ENCODE data around the gene DHRS7B. TPM values are rescaled to one million over a fixed set of nuclear protein-coding genes. Genes with fewer than 3 reads are reported as not detected.
"Not testable (repeated sequence)": the region's sequence is repeated elsewhere in the genome, so short reads cannot be mapped to it uniquely, and the experiment has no call there.

Gene DHRS7B
- total RNA-seq, 4 donors from 2014 or later: 42.8 to 64.1 (median 50.6) TPM

GRCh38 chr17:21190078-21190477, 63.3 kb downstream of the DHRS7B start:
- H3K36me3 ChIP-seq: peaks cover 37% of the 10 kb centered on the region
- no peak for TF ChIP-seq POLR2A (IDR thresholded peaks at IDR 0.05)
- no peak for TF ChIP-seq CTCF (IDR thresholded peaks at IDR 0.05)
- no peak for TF ChIP-seq POLR2AphosphoS5 (IDR thresholded peaks at IDR 0.05)
- TF ChIP-seq EP300 (IDR thresholded peaks at IDR 0.05): no peak
- no peak for DNase-seq (ENCODE audit: low spot score in 2 of 2)
- WGBS: 87% methylated on average over 6 of the region's 6 CpGs
- H3K4me1 ChIP-seq: peaks cover 16% of the 10 kb centered on the region
- no peaks in the 10 kb centered on the region for H3K9me3 ChIP-seq
- H3K27ac ChIP-seq: no peak overlapping the region
- H3K4me3 ChIP-seq: no peak overlapping the region
- no peaks in the 10 kb centered on the region for H3K27me3 ChIP-seq

GRCh38 chr17:21191698-21192097, 64.9 kb downstream of the DHRS7B start:
- Histone ChIP-seq H3K9me3 (no peaks in the 10 kb centered on the region), H3K4me3 (no peak overlapping the region), H3K36me3 (peaks cover 22% of the 10 kb centered on the region), H3K4me1 (peaks cover 31% of the 10 kb centered on the region), H3K27me3 (no peaks in the 10 kb centered on the region), H3K27ac (no peak overlapping the region)
- DNase-seq (ENCODE audit: low spot score in 2 of 2): no peak
- WGBS: 75% methylated on average over 2 of the region's 2 CpGs
- no peak for TF ChIP-seq EP300 (IDR thresholded peaks at IDR 0.05)
- TF ChIP-seq CTCF (IDR thresholded peaks at IDR 0.05): no peak
- no peak for TF ChIP-seq POLR2A (IDR thresholded peaks at IDR 0.05)

GRCh38 chr17:21192414-21192813, 65.7 kb downstream of the DHRS7B start:
- H3K27me3 ChIP-seq; DNase-seq (ENCODE audit: low spot score in 2 of 2); H3K4me3 ChIP-seq; H3K27ac ChIP-seq; H3K9me3 ChIP-seq: not testable (repeated sequence)
- peaks cover 27% of the 10 kb centered on the region for H3K36me3 ChIP-seq
- 94% methylated on average over 7 of the region's 7 CpGs for WGBS
- H3K4me1 ChIP-seq: peaks cover 37% of the 10 kb centered on the region

GRCh38 chr17:21193031-21193430, 66.3 kb downstream of the DHRS7B start:
- Histone ChIP-seq H3K27me3 (no peaks in the 10 kb centered on the region), H3K4me1 (peaks cover 44% of the 10 kb centered on the region), H3K4me3 (no peak overlapping the region), H3K9me3 (no peaks in the 10 kb centered on the region), H3K27ac (no peak overlapping the region), H3K36me3 (peaks cover 33% of the 10 kb centered on the region)
- WGBS: 62% methylated on average over 5 of the region's 5 CpGs
- TF ChIP-seq POLR2A (IDR thresholded peaks at IDR 0.05): no peak
- no peak for TF ChIP-seq CTCF (IDR thresholded peaks at IDR 0.05)
- TF ChIP-seq EP300 (IDR thresholded peaks at IDR 0.05): no peak
- TF ChIP-seq POLR2AphosphoS5 (IDR thresholded peaks at IDR 0.05): no peak
- no peak for DNase-seq (ENCODE audit: low spot score in 2 of 2)

- no peak overlapping the region for H3K4me3 ChIP-seq
- no peaks in the 10 kb centered on the region for H3K9me3 ChIP-seq
- WGBS: 14% methylated on average over 8 of the region's 8 CpGs
- H3K27ac ChIP-seq: peak overlapping the region; percentile 74
- no peak for TF ChIP-seq CTCF (IDR thresholded peaks at IDR 0.05)
- TF ChIP-seq EP300 (IDR thresholded peaks at IDR 0.05): no peak
- no peak for TF ChIP-seq POLR2AphosphoS5 (IDR thresholded peaks at IDR 0.05)
- TF ChIP-seq POLR2A (IDR thresholded peaks at IDR 0.05): no peak
- no peaks in the 10 kb centered on the region for H3K27me3 ChIP-seq
- peaks cover 31% of the 10 kb centered on the region for H3K36me3 ChIP-seq
- DNase-seq (ENCODE audit: low spot score in 2 of 2): no peak
- peaks cover 56% of the 10 kb centered on the region for H3K4me1 ChIP-seq
These were observed 67.5 kb downstream of the DHRS7B start for GRCh38 chr17:21194226-21194625.

- H3K9me3 ChIP-seq: no peaks in the 10 kb centered on the region
- H3K4me3 ChIP-seq: no peak overlapping the region
- no peak for DNase-seq (ENCODE audit: low spot score in 2 of 2)
- H3K27me3 ChIP-seq: no peaks in the 10 kb centered on the region
- peaks cover 28% of the 10 kb centered on the region for H3K36me3 ChIP-seq
- peak overlapping the region; percentile 74 for H3K27ac ChIP-seq
- H3K4me1 ChIP-seq: peaks cover 60% of the 10 kb centered on the region
- TF ChIP-seq POLR2A (IDR thresholded peaks at IDR 0.05) (no peak), POLR2AphosphoS5 (IDR thresholded peaks at IDR 0.05) (peak in 1 of 3 donors; percentile 53)
- WGBS: 18% methylated on average over 5 of the region's 5 CpGs
These were observed 67.9 kb downstream of the DHRS7B start for GRCh38 chr17:21194703-21195102.

Data from suprapubic skin (tissue), 4 donors.